Stimulated activated CD8-positive, alpha-beta memory T cell treated with anti-CD3 and anti-CD28 coated beads, Interleukin-15, amount 100 ng/mL, for 4 hours (primary cell): Measurements from ENCODE around the gene C16orf78.

Experiments
- DNase-seq, 2 donors: peaks; one replicate each; pipeline ENCODE4 v3.0.0-alpha.2; 2020; ENCODE audit warnings: low read depth in 2 of 2

C16orf78 gene

DNA sequence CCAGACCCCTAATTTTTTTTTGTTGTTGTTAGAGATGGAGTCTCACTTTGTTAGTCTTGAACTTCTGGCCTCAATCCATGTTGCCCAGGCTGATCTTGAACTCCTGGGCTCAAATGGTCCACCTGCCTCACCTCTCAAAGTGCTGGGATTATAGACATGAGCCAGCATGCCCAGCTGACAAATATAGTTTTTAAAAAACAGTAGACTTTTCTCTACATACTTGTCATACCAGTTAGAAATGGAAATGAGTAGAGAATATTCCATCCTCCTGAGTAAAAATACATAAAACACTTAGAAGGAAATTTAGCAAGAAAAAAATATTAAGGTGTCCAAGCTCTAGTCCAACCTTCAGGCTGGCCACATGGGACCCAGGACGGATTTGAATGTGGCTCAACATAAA is 21.4 kb downstream of the C16orf78 start:
- DNase-seq = no peak

DNA sequence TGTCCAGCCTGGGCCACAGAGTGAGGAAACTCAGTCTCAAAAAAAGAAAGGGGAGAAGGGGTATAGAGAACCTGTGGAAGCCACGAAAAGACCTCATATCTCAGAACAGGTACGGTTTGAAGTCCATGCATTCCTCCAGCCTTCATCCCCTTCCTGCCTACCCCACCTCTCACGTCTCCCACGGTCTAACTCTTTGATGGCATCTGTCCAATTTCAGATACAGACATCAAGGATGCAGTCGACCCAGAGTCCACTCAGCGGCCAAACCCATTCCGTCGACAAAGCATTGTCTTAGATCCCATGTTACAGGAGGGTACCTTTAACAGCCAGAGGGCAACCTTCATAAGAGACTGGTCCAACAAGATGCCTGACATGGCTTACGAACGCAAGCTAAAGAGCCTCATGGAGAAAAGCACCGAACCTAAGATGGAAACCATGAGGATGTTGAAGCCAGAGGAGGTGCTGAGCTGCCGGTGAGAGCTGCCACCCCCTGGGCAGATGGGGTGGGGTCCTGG is 22.7 kb downstream of the C16orf78 start:
- DNase-seq = no peak

DNA sequence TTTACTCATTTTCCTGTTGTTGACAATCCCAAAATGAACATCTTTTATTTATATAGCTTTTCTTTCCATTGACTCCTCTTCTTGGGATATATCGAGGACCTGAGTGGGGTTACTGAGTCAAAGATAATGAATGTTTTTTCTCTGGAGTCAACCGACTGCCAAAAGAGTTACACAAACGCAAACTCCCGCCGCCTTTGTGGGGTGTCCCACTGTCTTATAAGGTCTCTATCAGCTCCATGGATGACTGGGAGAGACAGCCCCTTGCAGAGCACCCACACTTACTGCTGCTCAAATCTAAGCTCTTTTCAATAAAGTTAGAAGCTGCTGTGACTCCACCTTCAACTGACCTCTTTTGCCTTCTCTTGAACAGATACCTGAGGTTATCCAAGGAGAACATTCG is 25.2 kb downstream of the C16orf78 start:
- no peak for DNase-seq

DNA sequence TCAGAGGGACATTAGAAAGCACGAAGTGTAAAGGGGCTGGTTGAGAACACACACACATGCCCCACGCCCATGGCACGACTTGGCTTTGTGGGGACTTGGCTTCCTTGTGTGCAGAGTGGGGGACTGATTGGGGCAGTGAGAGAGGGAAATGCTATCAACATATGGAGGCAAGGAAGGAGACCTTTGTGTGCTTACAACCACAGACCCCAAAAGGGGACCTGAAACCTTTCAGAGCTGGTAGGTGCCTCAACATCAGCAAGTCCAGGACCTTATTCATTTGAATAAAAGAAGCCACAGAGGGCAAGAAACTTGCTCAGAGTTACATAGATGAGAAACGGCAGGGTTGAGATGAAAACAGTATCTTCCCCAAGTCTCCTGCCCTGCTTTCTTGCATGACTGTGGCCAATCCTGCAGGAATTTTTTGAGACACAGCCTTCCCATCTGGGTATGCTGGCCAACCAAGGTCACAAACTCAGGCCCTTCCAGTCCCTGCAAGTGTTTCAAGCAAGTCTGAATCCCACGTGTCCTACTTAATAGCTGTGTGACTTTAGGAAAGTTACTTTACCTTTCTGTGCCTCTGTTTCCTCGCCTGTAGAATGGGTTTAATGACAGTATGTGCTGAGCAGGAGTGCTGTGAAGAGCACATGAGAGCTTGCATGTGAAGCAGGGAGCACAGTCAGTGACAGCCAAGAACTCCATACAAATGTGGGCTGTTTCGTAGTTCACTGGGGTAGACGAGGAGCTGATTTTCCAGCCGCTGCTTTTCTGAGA is 26.2 kb downstream of the C16orf78 start:
- no peak for DNase-seq

DNA sequence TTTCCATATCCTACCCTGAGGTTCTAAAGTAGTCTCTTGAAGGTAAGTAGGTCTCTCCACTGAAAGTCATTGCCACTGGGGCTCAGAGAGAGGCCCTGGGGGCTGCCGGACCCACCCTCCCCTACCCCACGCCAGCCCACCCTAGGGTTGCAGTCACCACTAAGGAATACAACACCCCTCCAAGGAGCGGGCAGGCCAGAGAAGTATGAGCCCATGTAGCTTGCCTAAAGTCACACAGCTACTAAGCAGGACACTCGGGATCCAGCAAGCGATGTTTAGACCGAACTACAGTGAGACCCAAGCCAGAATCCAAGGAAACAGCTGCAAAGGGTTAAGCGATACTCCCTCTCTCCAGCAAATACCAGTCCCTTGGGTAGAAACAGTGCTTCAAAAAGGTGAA is 27.0 kb downstream of the C16orf78 start:
- no peak for DNase-seq

DNA sequence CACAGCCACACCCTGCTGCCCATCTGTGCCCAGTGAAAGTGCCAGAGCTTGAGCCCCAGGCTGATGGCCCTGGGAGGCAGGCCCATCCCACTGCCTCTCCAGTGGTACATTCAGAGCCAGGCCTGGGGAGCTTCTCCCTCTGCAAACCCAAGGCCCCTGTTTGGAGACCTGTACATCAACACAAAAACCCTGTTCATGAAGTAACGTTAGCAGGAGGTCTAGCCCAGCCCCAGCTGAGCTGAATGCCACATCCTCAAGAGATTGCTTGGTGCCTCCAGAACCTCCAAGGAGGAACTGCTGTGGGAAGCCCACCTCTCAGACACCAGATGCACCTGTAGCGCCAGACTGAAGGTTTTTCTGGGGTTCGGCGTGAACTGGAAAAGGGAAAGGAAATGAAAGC is 31.5 kb downstream of the C16orf78 start:
- no peak for DNase-seq

DNA sequence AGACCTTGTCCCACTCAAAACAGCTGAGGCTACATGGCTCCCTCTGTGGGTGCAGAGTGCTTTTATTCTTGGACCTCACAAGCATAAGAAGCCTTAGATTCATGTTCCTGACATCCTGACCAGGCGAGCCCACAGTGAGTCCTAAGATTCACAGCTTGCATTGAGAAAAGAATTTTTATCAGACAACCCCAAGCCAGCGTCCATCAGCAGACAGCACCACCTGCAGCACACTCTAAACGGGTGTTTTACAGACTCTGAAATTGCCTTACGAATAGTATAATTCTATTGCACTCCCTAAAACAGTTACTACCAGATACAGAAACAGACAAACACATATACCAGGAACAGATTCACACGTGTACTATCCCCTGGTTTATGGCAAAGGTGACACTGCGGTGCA is 31.9 kb downstream of the C16orf78 start:
- DNase-seq = no peak

DNA sequence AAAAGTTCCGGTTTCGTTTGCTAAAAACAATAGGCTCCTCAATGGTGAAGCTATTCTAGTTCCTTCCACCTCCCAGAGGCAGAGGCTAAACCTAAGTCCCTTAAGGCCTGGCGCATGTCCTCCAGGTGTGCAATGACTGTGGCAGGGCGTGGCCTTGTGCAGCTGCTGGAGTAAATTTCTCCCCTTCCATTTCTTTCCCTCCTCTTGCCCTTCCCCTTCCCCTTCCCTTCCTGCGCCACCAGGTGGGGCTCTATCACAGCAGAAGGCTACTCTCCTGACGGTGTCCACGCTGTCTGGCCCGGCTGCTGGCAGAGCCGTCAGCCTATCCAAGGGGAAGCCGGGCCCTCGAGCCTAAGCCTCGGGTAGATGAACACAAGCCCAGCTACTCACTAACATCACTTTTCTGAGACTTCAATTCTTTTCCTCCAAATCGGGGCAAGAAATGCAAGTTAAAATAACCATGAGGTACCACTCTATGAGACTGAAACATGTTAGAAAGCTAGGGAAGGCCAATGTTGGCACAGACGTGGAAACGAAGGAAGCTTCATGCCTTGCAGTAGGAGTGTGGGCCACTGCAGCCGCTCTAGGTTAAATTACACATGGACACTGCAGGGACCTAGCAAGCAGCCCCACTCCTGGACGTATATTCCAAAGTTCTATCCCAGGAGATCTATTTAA is 34.4 kb downstream of the C16orf78 start:
- DNase-seq = peak; percentile 4 to 6

DNA sequence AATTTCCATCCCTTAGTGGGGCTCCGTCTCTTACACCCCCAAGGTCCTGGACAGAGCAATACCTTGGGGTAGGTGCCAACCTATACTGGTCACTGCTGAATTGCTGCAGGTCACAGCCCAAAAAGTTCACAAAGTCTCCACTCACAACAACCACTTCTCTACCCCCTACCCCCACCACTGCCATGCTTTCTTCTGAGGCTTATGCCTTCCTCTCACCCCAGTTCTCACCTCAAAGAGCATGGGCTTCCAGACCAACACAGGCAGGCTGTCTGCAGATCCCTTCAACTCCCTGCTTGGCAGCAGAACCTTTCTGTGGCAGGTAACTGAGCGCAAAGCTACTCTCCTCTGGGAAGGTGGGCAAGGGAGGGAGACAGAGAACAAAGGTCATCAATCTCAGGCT is 35.5 kb downstream of the C16orf78 start:
- DNase-seq = no peak

DNA sequence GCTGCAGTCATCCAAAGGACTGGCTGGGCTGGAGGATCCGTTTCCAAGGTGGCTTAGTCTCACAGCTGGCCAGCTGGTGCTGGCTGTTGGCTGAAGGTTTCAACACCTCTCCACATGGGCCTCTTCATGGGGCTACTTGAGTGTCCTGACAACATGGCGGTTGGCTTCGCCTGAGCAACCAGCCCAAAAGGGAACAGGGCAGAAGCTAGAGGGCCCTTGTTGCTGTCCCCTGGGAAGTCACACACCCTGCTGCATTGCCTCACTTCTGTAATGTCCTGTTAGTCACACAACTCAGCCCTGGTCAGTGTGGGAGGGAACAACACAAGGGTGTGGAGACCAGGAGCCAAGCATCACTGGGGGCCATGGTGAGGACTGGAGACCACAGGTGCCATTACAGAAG is 36.6 kb downstream of the C16orf78 start:
- no peak for DNase-seq

DNA sequence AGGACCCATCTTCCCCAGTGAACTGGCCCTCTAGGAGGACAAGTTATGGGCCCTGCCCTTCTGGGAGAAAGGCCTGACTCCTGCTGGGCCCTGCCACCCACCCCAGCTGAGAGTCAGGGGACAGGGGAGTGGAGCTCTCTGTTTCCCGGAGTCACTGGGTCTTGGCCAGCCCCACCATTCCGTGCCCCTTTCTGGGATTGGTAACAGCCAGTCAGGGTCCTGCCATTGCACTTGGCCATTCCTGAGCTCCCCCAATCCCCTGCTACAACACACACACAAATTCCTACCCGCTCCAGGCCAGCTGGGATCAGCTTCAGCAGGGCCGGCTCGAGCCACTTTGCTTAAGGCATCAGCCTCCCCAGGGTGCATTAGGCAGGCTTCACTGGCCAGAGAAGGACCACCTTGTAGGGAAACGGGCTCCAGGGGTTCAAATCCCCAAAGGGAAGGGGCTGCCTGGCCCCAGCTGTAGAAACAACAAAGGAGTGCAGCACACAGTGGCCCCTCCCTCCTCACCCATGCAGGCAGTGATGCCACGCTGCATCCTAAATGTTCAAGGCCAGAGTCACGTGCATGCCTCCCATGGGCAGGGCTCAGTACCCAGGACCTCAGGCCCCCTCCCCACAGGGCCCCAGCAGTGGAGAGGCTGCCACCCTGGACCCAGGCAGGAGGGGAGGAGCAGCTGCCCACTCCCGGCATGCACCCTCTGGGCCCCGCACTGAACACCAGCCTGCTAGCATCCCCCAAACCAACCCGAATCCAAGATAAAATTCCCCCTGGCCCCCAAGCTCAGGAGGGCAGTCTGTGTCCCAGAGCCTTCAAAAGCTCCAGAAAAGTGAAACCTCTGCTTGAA is 37.7 kb downstream of the C16orf78 start:
- no peak for DNase-seq

DNA sequence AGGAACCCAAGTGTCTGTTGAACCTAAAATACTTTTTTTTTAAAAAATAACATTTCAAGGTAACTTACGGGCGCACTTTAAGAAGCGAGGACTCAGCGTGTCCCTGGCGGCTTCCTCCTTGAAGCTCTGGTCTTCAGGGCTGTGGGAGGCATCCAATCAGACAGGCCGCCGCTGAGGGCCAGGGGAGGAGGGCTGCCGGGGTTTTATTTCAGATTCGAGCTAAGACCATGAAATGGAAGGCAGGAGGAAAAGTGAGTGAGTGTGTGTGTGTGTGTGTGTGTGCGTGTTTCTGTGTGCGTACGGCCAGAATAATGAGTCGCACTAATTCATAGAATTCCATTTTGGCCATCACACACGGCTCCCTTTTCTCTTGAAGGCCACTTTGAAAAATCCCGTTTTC is 41.1 kb downstream of the C16orf78 start:
- no peak for DNase-seq

DNA sequence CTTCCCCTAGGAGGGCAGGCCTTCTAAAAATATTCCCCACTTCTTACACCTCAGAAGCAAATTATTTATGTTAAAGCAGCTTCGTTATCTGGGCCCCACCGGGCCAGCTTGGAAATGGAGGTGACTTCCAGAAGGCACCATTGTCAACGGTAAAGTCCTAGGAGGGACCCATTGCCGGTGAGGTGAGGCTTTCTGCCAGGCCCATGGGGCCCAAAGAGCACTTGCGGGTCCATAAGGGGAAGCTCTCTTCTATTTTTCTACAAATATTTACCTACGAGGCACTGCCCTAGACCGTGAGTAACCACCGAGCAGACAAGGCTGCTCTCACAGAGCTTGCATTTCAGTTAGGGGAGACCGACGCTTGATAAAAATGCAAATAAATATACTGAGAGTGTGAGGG is 41.5 kb downstream of the C16orf78 start:
- no peak for DNase-seq

DNA sequence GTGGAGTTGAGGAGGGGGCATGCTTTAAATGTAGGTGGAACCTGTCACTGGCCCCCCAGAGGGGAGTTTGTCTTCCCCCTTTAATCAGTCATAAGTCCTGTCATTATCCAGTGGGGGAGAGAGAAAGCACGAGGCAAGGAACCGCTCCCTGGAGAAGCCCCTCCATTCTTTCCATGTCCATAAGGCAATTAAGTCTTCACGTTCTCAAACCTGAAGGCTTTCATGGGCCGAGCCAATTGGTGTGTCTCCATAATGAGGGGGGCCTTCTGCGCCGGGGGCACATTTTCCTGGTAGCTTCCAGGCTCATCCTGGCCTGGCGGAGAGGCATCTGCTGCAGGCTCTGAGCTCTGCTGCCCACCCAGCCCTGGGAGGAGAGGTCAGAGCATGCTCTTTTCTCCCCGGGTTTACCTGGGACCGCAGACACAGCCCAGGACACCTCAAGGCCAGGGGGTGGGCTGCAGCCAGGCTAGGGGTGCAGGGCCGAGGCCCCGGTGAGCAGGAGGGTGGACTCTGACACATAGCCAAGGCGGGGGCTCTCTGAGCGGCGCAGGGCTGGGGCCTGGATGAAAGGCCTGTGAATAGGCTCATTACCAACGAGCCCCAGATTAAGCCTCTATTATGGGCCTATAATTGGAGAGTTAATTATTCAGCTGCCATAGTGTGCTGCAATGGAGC is 42.5 kb downstream of the C16orf78 start:
- no peak for DNase-seq

DNA sequence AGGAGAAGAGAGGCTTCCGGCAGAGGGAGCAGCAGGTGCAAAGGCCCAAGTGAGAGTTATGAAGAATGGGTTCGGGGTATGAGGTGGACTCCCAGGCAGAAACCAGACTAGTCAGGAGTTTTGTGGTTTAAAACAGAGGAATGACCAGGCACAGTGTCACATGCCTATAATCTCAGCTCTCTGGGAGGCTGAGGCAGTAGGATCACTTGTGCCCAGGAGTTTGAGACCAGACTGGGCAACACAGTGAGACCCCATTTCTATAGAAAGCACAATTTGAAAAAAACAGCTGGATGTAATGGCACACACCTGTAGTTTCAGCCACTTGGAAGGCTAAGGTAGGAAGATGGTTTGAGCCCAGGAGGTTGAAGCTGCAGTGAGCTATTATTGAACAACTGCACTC is 43.8 kb downstream of the C16orf78 start:
- DNase-seq = no peak

DNA sequence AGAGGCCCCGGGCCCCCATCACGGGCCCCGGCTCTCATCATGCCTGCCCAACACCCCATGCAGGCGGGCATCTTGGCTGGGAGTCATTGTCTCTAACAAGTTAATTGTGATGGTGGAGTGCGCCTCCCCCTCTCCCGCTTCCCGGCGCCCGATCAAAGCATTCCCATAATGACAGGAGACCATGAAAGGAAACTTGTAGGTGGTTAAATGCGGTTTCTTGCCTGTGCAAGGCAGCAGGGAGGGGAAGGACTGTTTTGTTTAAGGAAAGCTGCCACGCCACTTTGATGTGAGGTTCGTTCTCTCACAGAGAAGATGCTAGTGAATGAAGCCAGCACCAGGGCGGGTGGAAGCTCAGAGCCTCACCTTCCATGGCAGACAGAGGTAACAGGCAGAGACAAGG is 45.4 kb downstream of the C16orf78 start:
- no peak for DNase-seq

DNA sequence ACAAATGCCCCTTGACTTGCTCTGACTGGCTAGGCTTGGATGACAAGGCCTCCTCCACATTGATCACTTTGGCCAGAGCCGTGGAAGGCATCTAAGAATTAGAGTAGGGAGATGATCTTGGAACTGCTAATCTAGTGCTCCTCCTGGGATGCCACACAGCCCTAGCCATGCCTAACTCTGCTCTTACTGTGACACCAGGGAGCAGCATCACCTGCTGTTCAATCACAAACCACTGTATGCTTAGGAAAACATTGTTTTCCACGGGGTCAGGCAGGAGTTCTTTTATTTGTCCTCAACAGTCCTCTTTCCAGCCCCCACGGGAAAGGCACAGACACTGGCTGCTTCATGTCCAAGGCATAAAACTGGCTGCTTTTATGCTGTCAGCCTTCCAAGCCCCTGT is 46.3 kb downstream of the C16orf78 start:
- DNase-seq = no peak

DNA sequence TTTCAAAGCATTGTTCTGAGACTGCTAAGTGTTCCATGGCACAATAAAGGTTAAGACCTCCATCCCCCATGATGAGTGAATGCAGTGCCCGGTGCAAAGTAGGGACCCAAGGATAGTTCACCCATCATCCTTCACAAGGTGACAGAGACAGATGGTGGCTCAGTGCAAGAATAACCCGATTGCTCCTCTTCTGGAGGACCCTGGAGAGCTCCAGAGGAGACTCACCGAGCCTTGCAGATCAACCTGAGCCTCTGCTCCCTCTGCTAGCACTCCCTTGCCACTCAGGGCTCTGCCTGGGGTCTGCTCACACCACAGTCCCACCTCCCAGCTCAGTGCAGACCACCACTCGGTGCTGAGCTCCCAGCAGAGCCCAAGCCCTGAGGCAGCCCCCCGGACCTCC is 49.3 kb downstream of the C16orf78 start:
- DNase-seq = no peak

DNA sequence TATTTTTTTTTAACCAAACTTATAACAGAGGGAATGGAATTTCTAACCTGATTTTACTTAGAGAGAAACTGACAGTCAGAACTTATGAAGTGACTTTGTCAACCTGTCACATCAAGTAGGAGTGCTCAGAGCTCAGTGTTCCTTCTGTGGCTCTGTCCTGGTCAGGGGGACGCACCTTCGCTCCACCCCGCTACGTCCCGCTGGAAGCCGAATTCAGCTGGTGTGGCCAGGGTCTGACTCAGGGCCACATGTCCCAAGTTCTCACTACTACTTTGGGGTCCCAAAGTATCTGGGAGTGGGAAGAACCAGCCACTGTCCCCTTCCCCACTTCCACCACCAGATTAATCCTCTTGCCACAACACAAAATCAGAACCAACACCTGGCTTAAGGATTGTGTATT is 51.4 kb downstream of the C16orf78 start:
- DNase-seq = no peak

DNA sequence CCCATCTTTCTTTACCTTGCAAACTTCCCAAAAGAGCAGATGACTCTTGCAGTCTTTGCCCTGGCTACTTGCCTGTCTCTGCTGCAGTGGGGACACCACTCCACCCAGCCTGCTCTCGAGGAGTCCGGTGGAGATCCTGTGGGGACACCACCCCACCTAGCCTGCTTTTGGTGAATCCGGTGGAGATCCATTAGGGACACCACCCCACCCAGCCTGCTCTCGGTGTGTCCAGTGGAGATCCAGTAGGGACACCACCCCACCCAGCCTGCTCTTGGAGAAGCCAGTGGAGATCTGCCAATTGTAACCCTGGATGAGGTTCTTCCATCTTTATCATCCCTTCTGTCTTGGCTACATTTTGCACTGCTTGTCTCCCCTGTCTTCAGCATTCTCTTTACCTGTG is 54.2 kb downstream of the C16orf78 start:
- DNase-seq = no peak

DNA sequence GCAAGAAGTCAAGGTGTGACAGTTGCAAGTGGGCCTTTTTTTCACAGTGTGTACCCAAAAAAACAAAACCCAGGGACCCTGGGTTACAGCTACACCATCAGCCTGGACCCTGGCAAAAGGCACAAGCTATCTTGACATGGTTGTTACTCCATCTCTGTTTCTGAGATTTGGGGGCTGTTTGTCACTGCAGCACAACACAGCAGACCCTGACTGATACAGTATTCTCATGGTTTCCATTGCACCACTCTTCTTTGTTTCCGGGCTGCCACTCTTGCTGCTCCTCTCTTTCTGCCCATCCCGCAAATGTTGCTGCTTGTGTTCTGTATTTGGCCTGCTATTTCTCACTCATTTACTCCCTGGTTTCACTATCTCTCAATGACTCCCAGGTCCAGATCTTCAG is 55.2 kb downstream of the C16orf78 start:
- no peak for DNase-seq

DNA sequence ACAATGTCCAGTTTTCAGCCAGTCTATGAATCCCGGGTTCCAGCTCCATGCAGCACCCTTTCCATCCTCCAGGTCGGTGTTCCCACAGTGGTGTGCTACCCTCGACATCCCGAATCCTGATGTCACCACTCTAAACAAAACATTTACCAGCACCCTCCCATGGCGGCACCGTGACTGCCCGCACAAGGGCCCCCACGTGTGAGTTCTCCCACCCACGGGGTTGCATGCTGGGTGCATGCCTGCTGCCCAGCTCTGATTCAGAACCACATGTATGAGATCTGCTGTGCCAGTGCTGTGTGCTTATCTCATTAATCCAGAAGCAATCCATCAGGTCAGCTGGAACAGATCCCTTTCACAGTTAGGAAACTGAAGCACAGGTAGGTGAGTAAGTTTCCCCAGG is 57.4 kb downstream of the C16orf78 start:
- DNase-seq = no peak
